Endothelial cell of umbilical vein (primary cell): ENCODE data around the gene NBEA. TPM values are rescaled to one million over a fixed set of nuclear protein-coding genes. Genes with fewer than 3 reads are reported as not detected.
"Not testable (repeated sequence)": the region's sequence is repeated elsewhere in the genome, so short reads cannot be mapped to it uniquely, and the experiment has no call there.

Experiments used
- BruUV-seq: library from RNA; stranded (reverse); fragments of 400-500 nt; replicated peaks from 2 replicates; lab custom pipeline; 2021; lab: Mats Ljungman, UMichigan
- CTCF ChIA-PET: fragments of 300-600, 350-600 bp; sonication (Branson Sonifier 250); formaldehyde crosslinking; loops from one replicate; lab custom pipeline; 2021; ENCODE audit warnings: antibody characterized with exemption, inconsistent platforms; lab: Charles Lee
- POLR2A ChIA-PET: fragments of 300-600, 350-600 bp; sonication (Branson Sonifier 250); formaldehyde crosslinking; loops from one replicate; lab custom pipeline; 2021; ENCODE audit warnings: antibody characterized with exemption, inconsistent platforms; lab: Charles Lee
- DNase-seq: peaks from one replicate; pipeline ENCODE4 v3.0.0-alpha.2; 2011; ENCODE audit warnings: low read depth, low spot score
- FAIRE-seq: peaks from 2 replicates; lab custom pipeline; 2011; peaks lifted over from hg19 to GRCh38; lab: Jason Lieb, UNC
- H2AFZ ChIP-seq: 2 replicates; pipeline ENCODE4 v1.6.0; 2012; ENCODE audit warnings: low read depth, low read length, control low read depth, inconsistent platforms
- H3K27ac ChIP-seq: 2 replicates; pipeline ENCODE4 v1.5.1; 2011; ENCODE audit warnings: low read depth, mild to moderate bottlenecking, control low read depth, low read length, moderate library complexity; ENCODE audit not compliant: insufficient read depth
- H3K27me3 ChIP-seq, 2 experiments: 2 replicates each; pipeline versions ENCODE4 v1.6.0 to v1.6.1; 2011; ENCODE audit warnings: low read length in 2 of 2, mixed read lengths in 1 of 2; ENCODE audit not compliant: control insufficient read depth in 2 of 2, insufficient read depth in 2 of 2
- H3K36me3 ChIP-seq, 2 experiments: 2 replicates in 1 of 2; 3 replicates in 1 of 2; pipeline ENCODE4 v1.5.1; 2011; ENCODE audit warnings: low read length in 2 of 2, mild to moderate bottlenecking in 1 of 2, moderate library complexity in 1 of 2; ENCODE audit not compliant: control insufficient read depth in 2 of 2, insufficient read depth in 2 of 2; ENCODE audit errors: extremely low read depth in 1 of 2
- H3K4me1 ChIP-seq: 3 replicates; pipeline ENCODE4 v1.5.1; 2011; ENCODE audit warnings: mild to moderate bottlenecking, low read length; ENCODE audit not compliant: control insufficient read depth, insufficient read depth; ENCODE audit errors: extremely low read depth
- H3K4me2 ChIP-seq: 2 replicates; pipeline ENCODE4 v1.6.1; 2011; ENCODE audit warnings: low read length, control low read depth, mixed read lengths; ENCODE audit not compliant: insufficient read depth
- H3K4me3 ChIP-seq, 3 experiments: fragments of 200-600 bp in 1 of 3; sonication (generic), shearing (Covaris generic) in 1 of 3; replicated peaks in 1 of 3; 2 replicates each; pipeline ENCODE4 v1.5.1; 2011 to 2016; ENCODE audit warnings: control low read depth in 3 of 3, low read length in 3 of 3, mild to moderate bottlenecking in 2 of 3, inconsistent platforms in 1 of 3, low read depth in 1 of 3, moderate library complexity in 1 of 3; ENCODE audit not compliant: insufficient read depth in 1 of 3
- H3K79me2 ChIP-seq: 2 replicates; pipeline ENCODE4 v1.6.0; 2012; ENCODE audit warnings: low read length, inconsistent platforms; ENCODE audit not compliant: control insufficient read depth, insufficient read depth
- H3K9ac ChIP-seq: replicated peaks from 2 replicates; pipeline ENCODE3; 2011; ENCODE audit warnings: low read length, control low read depth; ENCODE audit not compliant: insufficient read depth; ENCODE audit errors: extremely low read depth
- H3K9me1 ChIP-seq: replicated peaks from 3 replicates; pipeline ENCODE4 v1.6.0; 2011; ENCODE audit warnings: mild to moderate bottlenecking, low read length; ENCODE audit not compliant: control insufficient read depth, insufficient read depth; ENCODE audit errors: extremely low read depth
- H3K9me3 ChIP-seq: replicated peaks from 2 replicates; pipeline ENCODE4 v1.5.1; 2012; ENCODE audit warnings: low read length, inconsistent platforms; ENCODE audit not compliant: control insufficient read depth, insufficient read depth
- H4K20me1 ChIP-seq: replicated peaks from 2 replicates; pipeline ENCODE3; 2011; ENCODE audit warnings: mild to moderate bottlenecking, low read length; ENCODE audit not compliant: control insufficient read depth, insufficient read depth; ENCODE audit errors: extremely low read depth
- POLR2AphosphoS5 ChIP-seq: IDR thresholded peaks from 2 replicates; pipeline ENCODE4 v1.6.1; 2012; ENCODE audit warnings: low read depth, mild to moderate bottlenecking, control low read depth, low read length, moderate library complexity; ENCODE audit not compliant: insufficient read depth
- dilution Hi-C: fragments of 300-500 bp; cut with MboI; formaldehyde crosslinking; loops from one replicate; pipeline ENCODE4 v1.15.0; 2019; ENCODE audit warnings: low sequenced_read_pairs; ENCODE audit not compliant: extremely low pct_ligation_motif_present
- intact Hi-C: fragments of 100-400 bp; cut with micrococcal nuclease; formaldehyde crosslinking; loops from one replicate; pipeline ENCODE4 v1.10.0; 2022
- polyA plus RNA-seq, 4 experiments: library from polyadenylated mRNA; depleted of rRNA in 3 of 4; stranded (reverse) in 3 of 4; unstranded in 1 of 4; fragments of >200 nt; gene quantifications; 2 replicates each; pipeline versions ENCODE4 v1.2.1 to v1.2.3, GENCODE V29; 2011 to 2012; ENCODE audit warnings: missing spikeins in 1 of 4
- total RNA-seq: library from RNA; stranded (reverse); gene quantifications from 2 replicates; pipeline ENCODE4 v1.2.3, GENCODE V29; 2021

NBEA gene
- total and polyA plus RNA-seq, 2 donors (not counting 3 experiments of a cell fraction or from before 2014, with no cell fraction given) = 3.0 to 4.8 TPM

GRCh38 chr13:35675651-35676050 lies 733.6 kb downstream of the NBEA start:
- H3K9ac ChIP-seq = no peak overlapping the region
- no peak overlapping the region for H3K4me3 ChIP-seq
- no peaks in the 10 kb centered on the region for H3K27me3 ChIP-seq
- no peak overlapping the region for H3K27ac ChIP-seq
- no TSS peak for BruUV-seq
- TF ChIP-seq POLR2AphosphoS5 = no peak
- no peak overlapping the region for H2AFZ ChIP-seq
- H3K4me1 ChIP-seq = no peaks in the 10 kb centered on the region
- FAIRE-seq = no peak
- POLR2A ChIA-PET = no interaction called here
- intact Hi-C loops = no loop called here
- H4K20me1 ChIP-seq = no peaks in the 10 kb centered on the region
- CTCF ChIA-PET = no interaction called here
- DNase-seq = no peak
- H3K36me3 ChIP-seq = no peaks in the 10 kb centered on the region
- H3K9me3 ChIP-seq = no peaks in the 10 kb centered on the region
- no peak overlapping the region for H3K4me2 ChIP-seq
- no peaks in the 10 kb centered on the region for H3K79me2 ChIP-seq
- H3K9me1 ChIP-seq = no peaks in the 10 kb centered on the region
- dilution Hi-C loops = no loop called here

- H2AFZ ChIP-seq, H3K27me3 ChIP-seq, intact Hi-C loops, H3K79me2 ChIP-seq, POLR2A ChIA-PET, FAIRE-seq, H3K27ac ChIP-seq, H3K36me3 ChIP-seq, H3K4me1 ChIP-seq, H3K4me3 ChIP-seq, H3K9ac ChIP-seq, BruUV-seq, DNase-seq, H3K9me1 ChIP-seq, H3K9me3 ChIP-seq, H4K20me1 ChIP-seq, H3K4me2 ChIP-seq, dilution Hi-C loops: not testable (repeated sequence)
- CTCF ChIA-PET = interaction anchor here (1.1 to 1.3 kb wide), 2 partner anchors 17 to 276 kb away, joined by 3 read pairs; no protein-coding TSS in a partner anchor
These were observed 735.8 kb downstream of the NBEA start for GRCh38 chr13:35677863-35678262.
